PC-9 (cell line): Measurements from ENCODE around the gene TNFSF9.

Experiments
- EZH2 ChIP-seq: fragments of 200-600 bp; sonication (generic); IDR thresholded peaks from 2 replicates; pipeline ENCODE4 v1.8.0; 2017; ENCODE audit warnings: antibody characterized with exemption, low read depth
- TF ChIP-seq, protein P1 (sequence below): fragments of 200-600 bp; sonication (generic); conservative IDR thresholded peaks from 2 replicates; pipeline ENCODE4 v1.6.1; 2017; ENCODE audit warnings: mixed run types, antibody characterized with exemption, mild to moderate bottlenecking, moderate library complexity

DNA sequence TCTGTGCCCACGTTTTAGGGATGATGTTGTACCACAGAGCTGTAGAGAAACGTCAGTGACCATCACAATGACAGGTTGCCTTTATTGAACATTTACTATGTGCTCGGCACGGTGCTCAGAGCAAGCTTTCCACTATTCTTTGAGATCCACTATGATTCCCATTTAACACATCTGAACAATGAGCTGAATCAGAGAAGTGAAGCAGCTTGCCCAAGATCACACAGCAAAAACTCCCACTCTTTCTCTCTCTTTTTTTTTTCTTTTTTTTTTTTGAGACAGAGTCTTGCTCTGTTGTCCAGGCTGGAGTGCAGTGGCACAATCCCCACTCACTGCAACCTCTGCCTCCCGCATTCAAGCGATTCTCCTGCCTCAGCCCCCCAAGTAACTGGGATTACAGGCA is 8.1 kb upstream of the TNFSF9 start:
- TF ChIP-seq, protein P1, sequence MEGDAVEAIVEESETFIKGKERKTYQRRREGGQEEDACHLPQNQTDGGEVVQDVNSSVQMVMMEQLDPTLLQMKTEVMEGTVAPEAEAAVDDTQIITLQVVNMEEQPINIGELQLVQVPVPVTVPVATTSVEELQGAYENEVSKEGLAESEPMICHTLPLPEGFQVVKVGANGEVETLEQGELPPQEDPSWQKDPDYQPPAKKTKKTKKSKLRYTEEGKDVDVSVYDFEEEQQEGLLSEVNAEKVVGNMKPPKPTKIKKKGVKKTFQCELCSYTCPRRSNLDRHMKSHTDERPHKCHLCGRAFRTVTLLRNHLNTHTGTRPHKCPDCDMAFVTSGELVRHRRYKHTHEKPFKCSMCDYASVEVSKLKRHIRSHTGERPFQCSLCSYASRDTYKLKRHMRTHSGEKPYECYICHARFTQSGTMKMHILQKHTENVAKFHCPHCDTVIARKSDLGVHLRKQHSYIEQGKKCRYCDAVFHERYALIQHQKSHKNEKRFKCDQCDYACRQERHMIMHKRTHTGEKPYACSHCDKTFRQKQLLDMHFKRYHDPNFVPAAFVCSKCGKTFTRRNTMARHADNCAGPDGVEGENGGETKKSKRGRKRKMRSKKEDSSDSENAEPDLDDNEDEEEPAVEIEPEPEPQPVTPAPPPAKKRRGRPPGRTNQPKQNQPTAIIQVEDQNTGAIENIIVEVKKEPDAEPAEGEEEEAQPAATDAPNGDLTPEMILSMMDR: no peak
- TF ChIP-seq EZH2: no peak
